ENCODE measurements around the gene PHKA2.
A peak's percentile ranks its signal among the peaks of the same experiment; 100 is the strongest.

Gene PHKA2

DNA sequence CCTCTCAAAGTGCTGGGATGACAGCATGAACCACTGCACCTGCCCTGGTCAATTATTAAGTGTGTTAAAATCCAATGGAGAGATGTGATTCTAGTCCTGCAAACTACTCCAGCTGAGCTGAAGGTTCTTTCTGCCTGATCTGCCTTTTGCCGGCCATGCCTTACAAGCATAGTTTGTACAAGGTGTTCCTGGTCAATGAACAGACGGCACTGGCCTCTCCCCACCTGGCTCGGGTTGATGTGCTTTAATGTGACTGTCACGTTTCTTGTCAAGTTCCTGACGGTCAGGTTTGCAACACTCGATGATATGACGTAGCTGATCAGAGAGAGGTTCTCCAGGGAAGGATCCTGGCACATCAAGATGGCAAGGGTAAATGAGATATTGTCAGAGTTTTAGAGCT is 23.1 kb upstream of the PHKA2 start:
- TF ChIP-seq, protein P1, sequence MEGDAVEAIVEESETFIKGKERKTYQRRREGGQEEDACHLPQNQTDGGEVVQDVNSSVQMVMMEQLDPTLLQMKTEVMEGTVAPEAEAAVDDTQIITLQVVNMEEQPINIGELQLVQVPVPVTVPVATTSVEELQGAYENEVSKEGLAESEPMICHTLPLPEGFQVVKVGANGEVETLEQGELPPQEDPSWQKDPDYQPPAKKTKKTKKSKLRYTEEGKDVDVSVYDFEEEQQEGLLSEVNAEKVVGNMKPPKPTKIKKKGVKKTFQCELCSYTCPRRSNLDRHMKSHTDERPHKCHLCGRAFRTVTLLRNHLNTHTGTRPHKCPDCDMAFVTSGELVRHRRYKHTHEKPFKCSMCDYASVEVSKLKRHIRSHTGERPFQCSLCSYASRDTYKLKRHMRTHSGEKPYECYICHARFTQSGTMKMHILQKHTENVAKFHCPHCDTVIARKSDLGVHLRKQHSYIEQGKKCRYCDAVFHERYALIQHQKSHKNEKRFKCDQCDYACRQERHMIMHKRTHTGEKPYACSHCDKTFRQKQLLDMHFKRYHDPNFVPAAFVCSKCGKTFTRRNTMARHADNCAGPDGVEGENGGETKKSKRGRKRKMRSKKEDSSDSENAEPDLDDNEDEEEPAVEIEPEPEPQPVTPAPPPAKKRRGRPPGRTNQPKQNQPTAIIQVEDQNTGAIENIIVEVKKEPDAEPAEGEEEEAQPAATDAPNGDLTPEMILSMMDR (conservative IDR thresholded peaks at IDR 0.05): no peak
- peak overlapping the region; percentile 50 for H3K27ac ChIP-seq

DNA sequence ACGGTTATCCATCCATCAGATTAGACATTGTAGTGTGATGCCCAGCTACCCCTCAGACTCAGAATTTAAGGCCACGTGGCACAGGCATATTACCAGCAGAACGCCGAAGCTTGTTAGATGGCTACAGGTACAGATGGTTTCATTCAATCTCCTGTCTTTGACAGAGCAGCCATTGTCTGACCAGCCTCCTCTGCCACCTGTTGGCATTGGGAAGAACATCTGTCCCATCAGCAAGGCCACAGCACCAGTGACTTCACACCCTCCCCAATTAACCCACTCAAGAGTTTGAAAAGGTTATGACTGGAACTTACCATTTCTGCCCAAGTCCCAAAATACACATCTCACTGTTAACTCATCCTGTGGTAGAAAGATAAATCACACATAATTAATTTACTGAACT is 22.0 kb upstream of the PHKA2 start:
- H3K27ac ChIP-seq: no peak overlapping the region
- TF ChIP-seq, protein P1 (conservative IDR thresholded peaks at IDR 0.05): peak; percentile 31; the same call in 1 of the 2 replicates

DNA sequence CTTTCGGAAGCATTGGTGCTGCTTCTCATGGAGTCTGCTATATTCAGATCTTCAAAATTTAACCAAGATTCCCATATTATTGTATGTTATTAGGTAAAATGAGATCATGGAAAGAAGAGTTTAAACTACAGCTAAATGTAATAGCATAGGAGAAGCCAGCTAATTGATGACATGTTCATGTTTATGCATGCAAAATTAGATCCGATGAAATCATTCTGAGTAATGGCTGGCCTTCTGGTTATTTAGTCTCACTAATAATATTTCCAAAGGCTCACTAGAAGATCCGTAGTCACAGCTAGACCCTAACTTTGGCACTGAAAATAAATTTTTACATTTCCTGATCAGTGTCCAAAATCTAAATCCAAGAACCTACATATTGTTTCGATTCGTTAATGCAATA is 19.8 kb upstream of the PHKA2 start:
- H3K27ac ChIP-seq: no peak overlapping the region
- TF ChIP-seq, protein P1 (conservative IDR thresholded peaks at IDR 0.05): no peak

DNA sequence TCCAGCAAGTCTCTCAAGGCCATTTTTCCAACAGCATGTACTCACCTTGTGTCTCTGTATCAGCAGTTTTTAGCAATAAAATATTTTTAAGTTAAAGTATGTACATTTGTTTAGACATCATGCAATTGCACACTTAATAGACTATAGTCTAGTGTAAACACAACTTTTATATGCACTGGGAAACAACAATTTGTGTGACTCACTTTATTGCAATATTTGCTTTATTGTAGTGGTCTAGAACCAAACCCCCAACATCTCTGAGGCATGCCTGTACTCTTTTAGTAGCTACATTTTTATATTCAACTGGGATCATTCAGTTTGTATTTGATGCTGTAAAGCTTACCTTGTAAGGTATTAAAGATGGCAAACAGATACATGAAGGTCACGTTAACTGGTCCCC is 14.7 kb upstream of the PHKA2 start:
- TF ChIP-seq, protein P1 (conservative IDR thresholded peaks at IDR 0.05): no peak
- H3K27ac ChIP-seq: no peak overlapping the region

DNA sequence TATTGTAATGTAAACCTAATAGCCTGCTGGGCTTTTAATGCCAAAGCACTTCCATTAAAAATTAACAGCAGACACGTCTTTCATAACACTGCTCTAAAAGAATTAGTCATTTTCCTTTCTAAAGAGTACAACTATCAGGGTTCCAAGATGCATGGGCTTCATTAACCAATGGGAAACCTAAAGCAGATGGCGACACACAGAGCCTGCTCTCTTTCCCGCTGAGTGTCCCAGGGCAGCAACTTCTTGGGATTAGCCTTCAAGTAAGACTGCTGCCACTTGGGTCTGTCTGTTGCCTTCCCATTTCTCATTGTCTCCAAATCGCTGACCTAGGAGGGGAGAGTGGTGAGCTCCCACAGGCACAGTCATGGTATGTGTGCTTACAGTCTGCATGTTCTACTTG is 14.0 kb upstream of the PHKA2 start:
- TF ChIP-seq, protein P1 (conservative IDR thresholded peaks at IDR 0.05): no peak
- no peak overlapping the region for H3K27ac ChIP-seq

DNA sequence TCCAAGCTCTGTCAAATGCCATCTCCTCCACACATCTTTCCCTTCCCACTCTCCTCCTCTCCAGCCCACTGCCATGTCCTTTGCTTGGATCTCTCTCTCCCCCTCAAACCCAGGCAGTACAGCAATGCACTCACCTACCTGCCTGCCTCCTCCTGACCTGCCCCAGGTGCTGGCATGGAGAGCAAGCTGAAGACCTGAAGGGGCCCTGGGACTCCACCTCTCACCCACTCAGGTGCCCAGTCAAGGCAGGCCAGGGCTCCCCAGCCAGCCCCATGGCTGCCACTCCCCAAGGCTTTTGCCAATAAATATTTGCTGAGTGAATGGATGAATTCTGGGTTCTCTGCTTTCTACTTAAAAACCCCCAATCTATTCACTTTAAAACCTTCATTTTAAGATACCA is 12.6 kb upstream of the PHKA2 start:
- TF ChIP-seq, protein P1 (conservative IDR thresholded peaks at IDR 0.05): no peak
- H3K27ac ChIP-seq: no peak overlapping the region

DNA sequence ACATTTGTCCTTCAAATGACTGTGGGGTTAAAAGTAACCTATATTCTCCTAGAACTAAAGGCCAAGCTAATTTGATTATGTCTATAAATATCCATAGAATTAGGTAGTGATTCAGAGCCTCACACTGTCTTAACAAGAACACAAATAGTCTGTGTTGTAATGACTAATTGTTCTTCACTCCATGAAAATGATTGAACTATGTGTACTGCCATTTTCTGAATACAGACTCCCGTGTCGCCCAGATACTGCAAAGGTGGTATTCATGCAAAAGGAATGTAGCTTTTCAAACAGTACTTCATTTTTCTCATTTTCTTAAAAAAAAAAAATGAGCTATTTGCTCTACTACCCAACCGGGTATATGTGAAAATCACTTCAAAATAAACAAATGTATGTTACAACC is 11.3 kb upstream of the PHKA2 start:
- TF ChIP-seq, protein P1 (conservative IDR thresholded peaks at IDR 0.05): no peak
- no peak overlapping the region for H3K27ac ChIP-seq

DNA sequence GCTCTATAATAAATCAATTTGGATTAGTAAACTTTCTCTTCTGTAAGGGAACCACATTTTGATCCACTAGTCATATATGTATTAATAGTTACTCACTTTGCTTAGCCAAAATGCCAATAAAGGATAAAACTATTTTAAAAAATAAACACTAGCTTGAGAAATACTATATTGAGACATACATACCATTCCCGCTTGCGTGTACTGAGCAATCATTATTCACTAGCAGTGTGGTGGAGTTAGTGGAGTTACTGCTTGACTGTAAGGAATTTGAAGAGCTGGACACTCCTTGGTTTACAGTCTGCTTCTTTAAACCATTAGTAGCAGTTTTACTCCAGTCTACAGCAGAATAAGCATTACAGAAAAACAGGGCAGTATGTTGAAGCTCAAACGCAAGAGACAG is 10.8 kb upstream of the PHKA2 start:
- TF ChIP-seq, protein P1 (conservative IDR thresholded peaks at IDR 0.05): no peak
- no peak overlapping the region for H3K27ac ChIP-seq
